PFSK-1 (cell line): ENCODE measurements around the gene AKAP13.

Experiments used
- POLR2AphosphoS5 ChIP-seq: IDR thresholded peaks from 2 replicates; pipeline ENCODE4 v1.6.1; 2012; ENCODE audit warnings: low read depth, mild to moderate bottlenecking, control low read depth, low read length, moderate library complexity
- TAF1 ChIP-seq: IDR thresholded peaks from 2 replicates; pipeline ENCODE4 v1.6.1; 2012; ENCODE audit warnings: low read length, control low read depth, borderline replicate concordance; ENCODE audit not compliant: insufficient read depth

DNA sequence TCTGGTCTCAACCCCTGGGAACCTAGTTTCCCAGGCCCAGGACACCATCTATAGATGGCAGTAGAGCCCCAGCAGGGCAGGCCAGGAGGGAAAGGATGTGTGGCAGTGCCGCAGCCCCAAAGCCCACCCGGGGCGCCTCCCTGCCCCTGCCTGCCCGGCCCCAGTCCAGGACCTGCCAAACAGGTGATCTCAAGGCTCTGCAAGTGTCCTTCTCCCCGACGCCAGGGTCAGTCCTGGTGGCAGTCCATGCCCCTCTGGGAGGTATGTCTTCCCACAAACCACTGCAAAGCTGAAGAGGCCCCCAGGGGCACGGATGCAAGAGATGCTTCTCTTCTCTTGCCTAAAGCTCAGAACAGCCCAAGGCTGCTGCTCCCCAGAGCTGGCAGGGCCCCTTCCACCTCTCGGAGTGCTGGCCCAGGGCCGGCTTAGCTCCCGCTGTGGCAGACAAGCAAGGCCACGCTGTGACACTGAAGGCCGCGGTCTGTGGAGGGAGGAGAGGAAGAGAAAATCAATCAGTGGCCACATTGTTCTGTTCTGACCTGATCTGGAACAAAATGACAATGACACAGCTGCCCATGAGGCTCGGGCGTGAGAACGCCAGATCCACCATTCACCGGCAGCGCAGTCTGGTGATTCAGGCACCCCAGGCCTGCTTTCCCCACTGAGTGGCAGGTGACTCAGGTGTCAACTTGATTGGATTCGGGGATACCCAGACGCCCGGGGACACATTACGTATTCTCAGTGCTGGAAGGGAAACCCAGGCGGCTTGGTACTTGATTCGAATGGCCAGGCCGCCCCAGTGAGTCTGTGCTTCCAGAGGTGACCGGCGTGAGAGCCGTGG lies 380.3 kb downstream of the AKAP13 start:
- TF ChIP-seq POLR2AphosphoS5, result no peak
- TF ChIP-seq TAF1, result no peak
